T-helper 2 cell (primary cell): ENCODE results near the gene JPH4.
"Not testable (repeated sequence)": the region's sequence is repeated elsewhere in the genome, so short reads cannot be mapped to it uniquely, and the experiment has no call there.

ENCODE experiments used
- DNase-seq, 5 experiments: peaks; one replicate each; pipeline versions ENCODE4 v3.0.0 to v3.0.0-alpha.2; 2012 to 2022

The JPH4 gene

GRCh38 chr14:23545740-23546365, 32.7 kb downstream of the JPH4 start:
- DNase-seq: no peak

GRCh38 chr14:23544511-23545447, 33.8 kb downstream of the JPH4 start:
- no peak for DNase-seq

DNA sequence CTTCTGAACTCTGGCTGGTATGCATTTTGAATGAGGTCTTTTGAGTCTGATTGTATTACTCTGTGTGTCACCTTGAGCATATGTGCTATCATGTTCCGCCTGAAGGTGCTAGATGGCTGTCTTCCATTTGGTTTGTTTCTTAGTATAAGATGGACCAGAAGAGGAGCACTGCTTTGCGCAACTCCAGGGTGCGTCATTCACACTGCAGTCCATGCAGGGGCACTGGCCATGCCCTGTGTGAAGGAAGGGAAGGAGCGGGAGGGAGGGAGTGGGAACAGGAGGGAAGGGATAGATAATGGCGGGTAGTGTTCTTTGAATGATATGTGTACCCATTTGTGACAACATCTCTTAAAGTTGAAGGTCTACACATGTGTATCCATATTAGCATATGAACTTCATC, 35.2 kb downstream of the JPH4 start:
- no peak for DNase-seq

DNA sequence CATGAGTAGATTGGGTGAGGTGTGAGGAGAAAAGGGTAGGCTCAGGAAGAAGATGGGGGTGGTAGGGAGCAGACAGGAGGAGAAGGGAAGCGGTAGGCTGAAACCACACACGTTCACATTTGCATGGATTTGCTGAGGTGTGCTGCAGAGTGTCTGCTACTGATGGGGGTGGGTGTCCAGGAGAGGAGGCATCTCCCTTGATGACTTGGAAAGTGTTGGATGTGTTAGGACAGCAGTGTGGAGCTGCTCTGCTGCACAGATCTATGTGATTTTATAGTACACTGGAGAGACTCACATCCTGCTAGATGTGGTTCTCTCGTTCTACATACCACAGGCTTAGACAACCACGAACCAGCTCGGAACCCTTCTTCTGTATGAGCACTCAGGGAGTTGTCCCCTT, 36.3 kb downstream of the JPH4 start:
- DNase-seq: no peak

DNA sequence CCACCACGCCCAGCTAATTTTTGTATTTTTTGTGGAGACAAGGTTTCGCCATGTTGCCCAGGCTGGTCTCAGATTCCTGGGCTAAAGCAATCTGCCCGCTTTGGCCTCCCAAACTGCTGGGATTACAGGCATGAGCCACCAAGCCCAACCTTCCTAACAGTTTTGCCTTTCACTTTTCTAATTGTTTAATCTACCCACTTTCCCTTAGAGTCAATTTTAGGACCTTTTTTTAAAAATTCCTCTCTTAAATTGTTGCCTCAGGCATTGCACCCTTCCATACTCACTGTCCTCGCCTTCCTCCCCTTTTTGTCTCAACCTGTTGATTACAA, 38.5 kb downstream of the JPH4 start:
- no peak for DNase-seq

- peak in 2 of 5 experiments; percentile 24 to 32 for DNase-seq
Observed at GRCh38 chr14:23539248-23540140, 39.1 kb downstream of the JPH4 start.

DNA sequence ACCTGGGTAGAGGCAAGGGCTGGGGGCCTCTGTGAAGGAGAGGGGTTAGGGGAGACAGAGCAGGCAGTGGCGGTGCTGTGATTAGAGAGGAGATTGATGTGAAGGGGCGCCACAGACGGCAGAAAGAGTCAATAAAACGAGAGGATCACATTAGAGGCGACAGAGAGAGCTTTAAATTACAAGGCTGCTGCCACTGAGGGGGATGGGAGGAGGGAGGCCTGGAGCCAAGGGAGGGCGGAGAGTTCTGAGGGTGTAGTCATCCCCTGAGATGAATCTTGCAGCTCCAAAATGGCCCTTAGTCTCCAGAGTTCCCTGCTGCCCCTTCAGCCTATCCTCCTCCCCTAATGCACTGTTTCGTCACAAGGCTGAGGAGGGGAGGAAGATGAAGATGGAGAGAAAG, 39.8 kb downstream of the JPH4 start:
- DNase-seq: no peak

GRCh38 chr14:23538050-23538718, 40.4 kb downstream of the JPH4 start:
- no peak for DNase-seq

DNA sequence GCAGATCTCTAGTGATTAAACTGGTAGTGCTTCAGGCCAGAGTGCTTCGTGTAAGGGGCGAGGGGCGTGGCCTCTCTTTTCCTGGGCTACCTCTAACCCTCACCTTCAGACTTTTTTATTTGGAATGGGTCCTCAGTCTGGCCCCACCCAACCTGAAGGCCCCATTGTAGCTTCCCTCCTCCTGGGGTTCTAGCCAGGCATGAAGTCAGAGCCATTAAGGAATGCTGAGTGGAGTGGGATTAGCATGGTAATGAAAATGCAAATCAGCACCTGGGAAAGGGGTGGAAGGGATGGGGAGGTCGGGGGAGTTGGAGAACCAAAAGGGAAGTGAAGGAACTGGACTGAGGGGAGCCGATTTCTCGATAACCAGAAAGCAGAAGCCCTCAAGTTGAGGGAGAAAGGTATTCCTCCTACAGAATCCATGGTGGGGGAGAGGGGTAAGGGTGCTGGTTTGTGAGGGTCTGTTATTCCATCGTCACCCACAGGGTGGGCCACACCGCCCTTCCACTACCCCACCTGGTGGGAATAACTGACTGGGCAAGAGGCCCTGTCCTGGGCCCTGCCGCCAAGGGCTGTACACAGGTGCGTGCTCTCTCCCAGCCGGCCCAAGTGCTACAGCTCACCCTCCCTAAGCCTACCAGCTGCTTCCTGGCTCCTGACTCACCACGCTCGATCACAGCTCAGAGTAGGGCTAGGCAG, 41.1 kb downstream of the JPH4 start:
- no peak for DNase-seq

- DNase-seq: not testable (repeated sequence)
Observed at GRCh38 chr14:23536906-23537305, 41.7 kb downstream of the JPH4 start.

GRCh38 chr14:23536494-23536893, 42.1 kb downstream of the JPH4 start:
- DNase-seq: no peak

- no peak for DNase-seq
Observed at GRCh38 chr14:23535943-23536342, 42.6 kb downstream of the JPH4 start.

- DNase-seq: no peak
Observed at GRCh38 chr14:23533652-23534435, 44.7 kb downstream of the JPH4 start.

- DNase-seq: no peak
Observed at GRCh38 chr14:23532658-23533057, 45.9 kb downstream of the JPH4 start.

- DNase-seq: no peak
Observed at GRCh38 chr14:23531391-23531790, 47.2 kb downstream of the JPH4 start.

- no peak for DNase-seq
Observed at GRCh38 chr14:23530375-23531055, 48.1 kb downstream of the JPH4 start.

- no peak for DNase-seq
Observed at GRCh38 chr14:23529016-23529415, 49.6 kb downstream of the JPH4 start.

GRCh38 chr14:23528555-23528954, 50.0 kb downstream of the JPH4 start:
- DNase-seq: no peak

DNA sequence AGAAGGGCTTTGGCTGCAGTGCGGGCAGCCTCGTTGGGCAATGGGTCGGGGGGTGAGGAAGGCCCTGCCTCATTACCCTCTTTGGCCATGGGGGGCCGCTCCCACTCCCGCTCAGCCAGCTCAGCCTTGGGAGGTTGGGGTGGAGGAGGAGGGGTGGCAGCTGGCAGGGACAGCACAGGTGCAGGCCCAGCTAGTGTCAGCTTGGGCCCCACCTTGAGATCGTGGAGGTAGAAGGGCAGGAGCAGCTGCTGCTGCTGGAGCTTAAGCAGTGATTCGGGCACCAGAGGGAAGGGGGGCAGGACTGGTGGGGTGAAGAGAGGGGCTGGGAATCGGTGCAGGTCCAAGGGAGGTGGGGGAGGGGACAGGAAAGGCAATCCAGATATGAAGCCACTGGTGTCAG, 53.0 kb downstream of the JPH4 start:
- DNase-seq: no peak

- DNase-seq: no peak
Observed at GRCh38 chr14:23524954-23525353, 53.6 kb downstream of the JPH4 start.
